ENCODE measurements around the gene DNAJC6. TPM values are rescaled to one million over a fixed set of nuclear protein-coding genes. Genes with fewer than 3 reads are reported as not detected.
A peak's percentile ranks its signal among the peaks of the same experiment; 100 is the strongest.

Gene DNAJC6
- polyA plus RNA-seq, 1 donor (not counting 4 experiments of a cell fraction or from before 2014, with no cell fraction given): 7.7 TPM

- dilution Hi-C loops (cut with MboI; ENCODE audit: extremely low pct_ligation_motif_present, low sequenced_read_pairs): no loop called here
- Histone ChIP-seq H2AFZ (ENCODE audit: control insufficient read depth, low read length) (no peak overlapping the region), H3K4me2 (ENCODE audit: control insufficient read depth, extremely low read depth, insufficient read depth, low read depth, low read length) (no peak overlapping the region), H3K9me3 (ENCODE audit: control insufficient read depth, low read depth, low read length) (no peaks in the 10 kb centered on the region), H3K27ac (ENCODE audit: control insufficient read depth, insufficient read depth, low read length) (no peak overlapping the region), H3K36me3 (ENCODE audit: control insufficient read depth in 2 of 2, extremely low read depth in 1 of 2, insufficient read depth in 2 of 2, low read length in 2 of 2) (no peaks in the 10 kb centered on the region), H3K79me2 (ENCODE audit: control insufficient read depth, insufficient read depth, low read length) (no peaks in the 10 kb centered on the region), H3K9me1 (ENCODE audit: control insufficient read depth, extremely low read depth, insufficient read depth, low read length) (no peaks in the 10 kb centered on the region), H3K4me1 (ENCODE audit: control insufficient read depth, extremely low read depth, insufficient read depth, low read length) (no peaks in the 10 kb centered on the region), H3K27me3 (ENCODE audit: control insufficient read depth, extremely low read depth, insufficient read depth, low read length) (no peaks in the 10 kb centered on the region), H3K4me3 (ENCODE audit: control insufficient read depth in 2 of 3, extremely low read depth in 1 of 3, insufficient read depth in 2 of 3, low read depth in 1 of 3, low read length in 3 of 3) (no peak overlapping the region), H4K20me1 (ENCODE audit: control insufficient read depth, extremely low read depth, insufficient read depth, low read length) (no peaks in the 10 kb centered on the region), H3K9ac (ENCODE audit: control insufficient read depth, extremely low read depth, insufficient read depth, low read length) (no peak overlapping the region)
- TF ChIP-seq EZH2 (IDR thresholded peaks at IDR 0.05; ENCODE audit: low read length) (no peak), CTCF (optimal IDR thresholded peaks at IDR 0.05 in 1 of 3, IDR thresholded peaks at IDR 0.05 in 1 of 3, conservative IDR thresholded peaks at IDR 0.05 in 1 of 3; ENCODE audit: extremely low read depth in 1 of 3, insufficient read depth in 2 of 3, low read length in 3 of 3) (no peak)
- DNase-seq (ENCODE audit: low read depth, low spot score) (no peak), FAIRE-seq (no peak)
Observed at GRCh38 chr1:65334081-65334480, 24.7 kb downstream of the DNAJC6 start.

- no peaks in the 10 kb centered on the region for H3K9me1 ChIP-seq (ENCODE audit: control insufficient read depth, extremely low read depth, insufficient read depth, low read length)
- H3K27me3 ChIP-seq (ENCODE audit: control insufficient read depth, extremely low read depth, insufficient read depth, low read length): no peaks in the 10 kb centered on the region
- no peak overlapping the region for H3K4me3 ChIP-seq (ENCODE audit: control insufficient read depth in 2 of 3, extremely low read depth in 1 of 3, insufficient read depth in 2 of 3, low read depth in 1 of 3, low read length in 3 of 3)
- no peak overlapping the region for H3K27ac ChIP-seq (ENCODE audit: control insufficient read depth, insufficient read depth, low read length)
- FAIRE-seq (peak; percentile 53), DNase-seq (ENCODE audit: low read depth, low spot score) (no peak)
- no peaks in the 10 kb centered on the region for H3K9me3 ChIP-seq (ENCODE audit: control insufficient read depth, low read depth, low read length)
- H2AFZ ChIP-seq (ENCODE audit: control insufficient read depth, low read length): no peak overlapping the region
- H3K4me1 ChIP-seq (ENCODE audit: control insufficient read depth, extremely low read depth, insufficient read depth, low read length): peaks cover 19% of the 10 kb centered on the region
- H3K9ac ChIP-seq (ENCODE audit: control insufficient read depth, extremely low read depth, insufficient read depth, low read length): no peak overlapping the region
- TF ChIP-seq CTCF (optimal IDR thresholded peaks at IDR 0.05 in 1 of 3, IDR thresholded peaks at IDR 0.05 in 1 of 3, conservative IDR thresholded peaks at IDR 0.05 in 1 of 3; ENCODE audit: extremely low read depth in 1 of 3, insufficient read depth in 2 of 3, low read length in 3 of 3) (no peak), EZH2 (IDR thresholded peaks at IDR 0.05; ENCODE audit: low read length) (no peak)
- H3K4me2 ChIP-seq (ENCODE audit: control insufficient read depth, extremely low read depth, insufficient read depth, low read depth, low read length): no peak overlapping the region
- H3K79me2 ChIP-seq (ENCODE audit: control insufficient read depth, insufficient read depth, low read length): no peaks in the 10 kb centered on the region
- dilution Hi-C loops (cut with MboI; ENCODE audit: extremely low pct_ligation_motif_present, low sequenced_read_pairs): no loop called here
- no peaks in the 10 kb centered on the region for H3K36me3 ChIP-seq (ENCODE audit: control insufficient read depth in 2 of 2, extremely low read depth in 1 of 2, insufficient read depth in 2 of 2, low read length in 2 of 2)
- H4K20me1 ChIP-seq (ENCODE audit: control insufficient read depth, extremely low read depth, insufficient read depth, low read length): no peaks in the 10 kb centered on the region
Observed at GRCh38 chr1:65339866-65340468, 30.6 kb downstream of the DNAJC6 start.

Data from keratinocyte (primary cell).